OCI-LY1 (cell line): ENCODE results near the gene HINFP.

Experiments used
- H2AFZ ChIP-seq: fragments of 200-600 bp; sonication (generic), shearing (Covaris generic); 2 replicates; pipeline ENCODE4 v1.6.0; 2014; ENCODE audit warnings: antibody characterized with exemption, mild to moderate bottlenecking, low read length
- H3F3A ChIP-seq: fragments of 200-600 bp; sonication (generic), shearing (Covaris generic); 2 replicates; pipeline ENCODE4 v1.6.0; 2014; ENCODE audit warnings: mild to moderate bottlenecking, antibody characterized with exemption, low read length, moderate library complexity; ENCODE audit not compliant: insufficient read depth
- H3K27ac ChIP-seq: fragments of 200-600 bp; sonication (generic); 2 replicates; pipeline ENCODE4 v1.5.1; 2014; ENCODE audit warnings: low read length, mixed run types, mild to moderate bottlenecking, low read depth; ENCODE audit not compliant: poor library complexity, severe bottlenecking
- H3K27me3 ChIP-seq: fragments of 200-600 bp; sonication (generic); 2 replicates; pipeline ENCODE4 v1.6.0; 2014; ENCODE audit warnings: antibody characterized with exemption, mild to moderate bottlenecking, low read length, moderate library complexity; ENCODE audit not compliant: insufficient read depth
- H3K36me3 ChIP-seq: fragments of 200-600 bp; sonication (generic); 2 replicates; pipeline ENCODE4 v1.6.1; 2014; ENCODE audit warnings: mild to moderate bottlenecking, antibody characterized with exemption, low read length, moderate library complexity, mixed read lengths; ENCODE audit not compliant: insufficient read depth
- H3K4me1 ChIP-seq: fragments of 200-600 bp; sonication (generic); 2 replicates; pipeline ENCODE4 v1.5.1; 2014; ENCODE audit warnings: mild to moderate bottlenecking, low read length, moderate library complexity; ENCODE audit not compliant: insufficient read depth, severe bottlenecking
- H3K4me2 ChIP-seq: fragments of 200-600 bp; sonication (generic), shearing (Covaris generic); 2 replicates; pipeline ENCODE4 v1.6.1; 2014; ENCODE audit warnings: low read length
- H3K4me3 ChIP-seq: fragments of 200-600 bp; sonication (generic); 2 replicates; pipeline ENCODE4 v1.5.1; 2014; ENCODE audit warnings: low read length, low read depth, mild to moderate bottlenecking, mixed read lengths; ENCODE audit not compliant: poor library complexity, severe bottlenecking
- H3K79me2 ChIP-seq: fragments of 200-600 bp; shearing (Covaris generic); 2 replicates; pipeline ENCODE4 v1.6.1; 2016; ENCODE audit warnings: mixed run types, low read length, mixed read lengths; ENCODE audit not compliant: insufficient read depth
- H3K9ac ChIP-seq: fragments of 200-600 bp; sonication (generic), shearing (Covaris generic); 2 replicates; pipeline ENCODE4 v1.6.1; 2014; ENCODE audit warnings: mild to moderate bottlenecking, low read length, mixed read lengths
- H3K9me2 ChIP-seq: fragments of 200-600 bp; sonication (generic), shearing (Covaris generic); 2 replicates; pipeline ENCODE4 v1.6.1; 2014; ENCODE audit warnings: low read depth, mild to moderate bottlenecking, low read length, mixed read lengths
- H3K9me3 ChIP-seq: fragments of 200-600 bp; shearing (Covaris generic); 2 replicates; pipeline ENCODE4 v1.6.1; 2014; ENCODE audit warnings: low read length, mixed read lengths
- H4K20me1 ChIP-seq: fragments of 200-600 bp; sonication (generic), shearing (Covaris generic); 2 replicates; pipeline ENCODE4 v1.6.0; 2016; ENCODE audit warnings: mild to moderate bottlenecking, low read length; ENCODE audit not compliant: insufficient read depth
- EZH2 ChIP-seq: fragments of 200-600 bp; sonication (generic), shearing (Covaris generic); IDR thresholded peaks from 2 replicates; pipeline ENCODE4 v1.8.0; 2017; ENCODE audit warnings: borderline replicate concordance, mixed run types, mild to moderate bottlenecking, antibody characterized with exemption, low read length, moderate library complexity, mixed read lengths
- TF ChIP-seq, protein P1 (sequence below): fragments of 200-600 bp; sonication (generic), shearing (Covaris generic); IDR thresholded peaks from 2 replicates; pipeline ENCODE4 v1.5.1; 2017; ENCODE audit warnings: mild to moderate bottlenecking, antibody characterized with exemption, low read length, moderate library complexity, mixed read lengths

Gene HINFP

DNA sequence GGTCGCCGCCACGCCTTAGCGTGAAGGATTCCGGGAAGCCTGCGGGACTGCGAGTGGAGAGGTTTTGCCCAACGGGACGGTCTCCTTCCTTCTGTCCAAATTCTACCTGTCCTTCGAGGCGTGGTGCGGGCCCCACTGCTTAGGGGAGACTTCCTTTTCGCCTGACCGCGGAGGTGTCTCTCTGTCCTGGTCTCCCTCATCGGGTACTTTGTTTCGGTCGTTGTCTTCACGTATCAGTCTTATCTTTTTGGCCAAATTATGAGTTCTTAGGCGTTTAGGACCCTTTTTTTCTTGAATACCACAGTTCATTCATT lies 388 bp downstream of the HINFP start:
- Histone ChIP-seq H3K36me3 (peaks cover 11% of the 10 kb centered on the region), H3K4me3 (peak overlapping the region; percentile 98), H3K4me2 (peak overlapping the region; percentile 77), H3K9ac (peak overlapping the region; percentile 91), H4K20me1 (no peaks in the 10 kb centered on the region), H3K4me1 (peaks cover 22% of the 10 kb centered on the region), H3K79me2 (peaks cover 4% of the 10 kb centered on the region), H3K27ac (no peak overlapping the region), H2AFZ (no peak overlapping the region), H3F3A (no peaks in the 10 kb centered on the region), H3K27me3 (no peaks in the 10 kb centered on the region), H3K9me2 (no peaks in the 10 kb centered on the region), H3K9me3 (no peaks in the 10 kb centered on the region)
- TF ChIP-seq, protein P1, sequence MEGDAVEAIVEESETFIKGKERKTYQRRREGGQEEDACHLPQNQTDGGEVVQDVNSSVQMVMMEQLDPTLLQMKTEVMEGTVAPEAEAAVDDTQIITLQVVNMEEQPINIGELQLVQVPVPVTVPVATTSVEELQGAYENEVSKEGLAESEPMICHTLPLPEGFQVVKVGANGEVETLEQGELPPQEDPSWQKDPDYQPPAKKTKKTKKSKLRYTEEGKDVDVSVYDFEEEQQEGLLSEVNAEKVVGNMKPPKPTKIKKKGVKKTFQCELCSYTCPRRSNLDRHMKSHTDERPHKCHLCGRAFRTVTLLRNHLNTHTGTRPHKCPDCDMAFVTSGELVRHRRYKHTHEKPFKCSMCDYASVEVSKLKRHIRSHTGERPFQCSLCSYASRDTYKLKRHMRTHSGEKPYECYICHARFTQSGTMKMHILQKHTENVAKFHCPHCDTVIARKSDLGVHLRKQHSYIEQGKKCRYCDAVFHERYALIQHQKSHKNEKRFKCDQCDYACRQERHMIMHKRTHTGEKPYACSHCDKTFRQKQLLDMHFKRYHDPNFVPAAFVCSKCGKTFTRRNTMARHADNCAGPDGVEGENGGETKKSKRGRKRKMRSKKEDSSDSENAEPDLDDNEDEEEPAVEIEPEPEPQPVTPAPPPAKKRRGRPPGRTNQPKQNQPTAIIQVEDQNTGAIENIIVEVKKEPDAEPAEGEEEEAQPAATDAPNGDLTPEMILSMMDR = no peak
- TF ChIP-seq EZH2 = no peak

DNA sequence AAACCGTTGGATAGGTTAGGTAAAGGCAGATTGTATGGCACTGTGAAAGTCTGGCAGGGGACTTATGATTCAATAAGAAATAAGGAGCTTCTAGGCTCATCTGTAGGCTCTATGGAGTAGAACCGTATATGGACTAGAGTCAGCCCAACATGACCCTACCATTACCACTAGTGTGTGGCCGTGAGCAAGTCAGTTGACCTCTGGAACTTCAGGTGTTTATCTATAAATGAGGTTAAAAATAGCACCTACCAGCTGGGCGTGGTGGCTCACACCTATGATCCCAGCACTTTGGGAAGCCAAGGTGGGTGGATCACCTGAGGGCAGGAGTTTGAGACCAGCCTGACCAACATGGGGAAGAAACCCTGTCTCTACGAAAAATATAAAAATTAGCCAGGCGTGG lies 4.4 kb downstream of the HINFP start:
- no peak overlapping the region for H3K4me2 ChIP-seq
- TF ChIP-seq EZH2 = no peak
- TF ChIP-seq, protein P1 = no peak
- H3K4me3 ChIP-seq = no peak overlapping the region

DNA sequence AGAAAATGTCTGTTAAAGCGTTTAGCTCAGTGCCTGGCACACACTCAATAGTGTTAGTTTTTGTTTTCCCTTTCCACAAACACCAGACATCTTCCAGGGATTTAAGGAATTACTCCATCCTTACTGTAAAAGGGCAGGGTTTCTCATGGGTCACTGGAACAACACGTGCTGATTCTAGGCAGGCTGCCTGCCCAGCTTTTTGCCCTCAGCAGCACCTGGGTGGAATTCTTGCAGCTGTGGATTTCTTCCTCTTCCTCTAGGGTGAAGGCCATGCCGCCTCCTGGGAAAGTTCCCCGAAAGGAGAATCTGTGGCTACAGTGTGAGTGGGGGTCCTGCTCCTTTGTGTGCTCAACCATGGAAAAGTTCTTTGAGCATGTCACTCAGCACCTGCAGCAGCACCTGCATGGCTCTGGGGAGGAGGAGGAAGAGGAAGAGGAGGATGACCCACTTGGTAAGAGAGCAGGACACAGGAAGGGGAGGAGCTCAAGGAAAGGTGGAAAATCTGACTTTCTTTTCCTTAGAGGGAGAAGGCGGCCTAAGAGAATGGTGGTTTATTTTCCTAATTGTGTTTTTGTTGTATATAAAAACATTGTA lies 5.4 kb downstream of the HINFP start:
- TF ChIP-seq, protein P1 = no peak
- TF ChIP-seq EZH2 = no peak

More for the DNA sequence above, 4.4 kb downstream of the HINFP start:
- Histone ChIP-seq H3F3A (no peaks in the 10 kb centered on the region), H2AFZ (no peak overlapping the region), H3K27ac (no peak overlapping the region), H3K9me3 (no peaks in the 10 kb centered on the region), H3K36me3 (peaks cover 9% of the 10 kb centered on the region), H4K20me1 (no peaks in the 10 kb centered on the region), H3K9me2 (no peaks in the 10 kb centered on the region), H3K4me1 (peaks cover 16% of the 10 kb centered on the region), H3K27me3 (no peaks in the 10 kb centered on the region), H3K79me2 (peaks cover 4% of the 10 kb centered on the region), H3K9ac (no peak overlapping the region)

More for the DNA sequence above, 5.4 kb downstream of the HINFP start:
- Histone ChIP-seq H3K4me2 (no peak overlapping the region), H3K27ac (peak overlapping the region; percentile 12), H4K20me1 (no peaks in the 10 kb centered on the region), H3K27me3 (no peaks in the 10 kb centered on the region), H3K79me2 (peaks cover 4% of the 10 kb centered on the region), H3K9ac (no peak overlapping the region), H2AFZ (no peak overlapping the region), H3K9me2 (no peaks in the 10 kb centered on the region), H3K36me3 (peaks cover 17% of the 10 kb centered on the region), H3F3A (no peaks in the 10 kb centered on the region), H3K9me3 (no peaks in the 10 kb centered on the region), H3K4me1 (peaks cover 13% of the 10 kb centered on the region), H3K4me3 (no peak overlapping the region)
